OCI-LY1 (cell line): ENCODE data around the gene SLC4A2.
A peak's percentile ranks its signal among the peaks of the same experiment; 100 is the strongest.

Source experiments
- H2AFZ ChIP-seq: fragments of 200-600 bp; sonication (generic), shearing (Covaris generic); 2 replicates; pipeline ENCODE4 v1.6.0; 2014; ENCODE audit warnings: antibody characterized with exemption, mild to moderate bottlenecking, low read length
- H3F3A ChIP-seq: fragments of 200-600 bp; sonication (generic), shearing (Covaris generic); 2 replicates; pipeline ENCODE4 v1.6.0; 2014; ENCODE audit warnings: mild to moderate bottlenecking, antibody characterized with exemption, low read length, moderate library complexity; ENCODE audit not compliant: insufficient read depth
- H3K27ac ChIP-seq: fragments of 200-600 bp; sonication (generic); 2 replicates; pipeline ENCODE4 v1.5.1; 2014; ENCODE audit warnings: low read length, mixed run types, mild to moderate bottlenecking, low read depth; ENCODE audit not compliant: poor library complexity, severe bottlenecking
- H3K27me3 ChIP-seq: fragments of 200-600 bp; sonication (generic); 2 replicates; pipeline ENCODE4 v1.6.0; 2014; ENCODE audit warnings: antibody characterized with exemption, mild to moderate bottlenecking, low read length, moderate library complexity; ENCODE audit not compliant: insufficient read depth
- H3K36me3 ChIP-seq: fragments of 200-600 bp; sonication (generic); 2 replicates; pipeline ENCODE4 v1.6.1; 2014; ENCODE audit warnings: mild to moderate bottlenecking, antibody characterized with exemption, low read length, moderate library complexity, mixed read lengths; ENCODE audit not compliant: insufficient read depth
- H3K4me1 ChIP-seq: fragments of 200-600 bp; sonication (generic); 2 replicates; pipeline ENCODE4 v1.5.1; 2014; ENCODE audit warnings: mild to moderate bottlenecking, low read length, moderate library complexity; ENCODE audit not compliant: insufficient read depth, severe bottlenecking
- H3K4me2 ChIP-seq: fragments of 200-600 bp; sonication (generic), shearing (Covaris generic); 2 replicates; pipeline ENCODE4 v1.6.1; 2014; ENCODE audit warnings: low read length
- H3K4me3 ChIP-seq: fragments of 200-600 bp; sonication (generic); 2 replicates; pipeline ENCODE4 v1.5.1; 2014; ENCODE audit warnings: low read length, low read depth, mild to moderate bottlenecking, mixed read lengths; ENCODE audit not compliant: poor library complexity, severe bottlenecking
- H3K79me2 ChIP-seq: fragments of 200-600 bp; shearing (Covaris generic); 2 replicates; pipeline ENCODE4 v1.6.1; 2016; ENCODE audit warnings: mixed run types, low read length, mixed read lengths; ENCODE audit not compliant: insufficient read depth
- H3K9ac ChIP-seq: fragments of 200-600 bp; sonication (generic), shearing (Covaris generic); 2 replicates; pipeline ENCODE4 v1.6.1; 2014; ENCODE audit warnings: mild to moderate bottlenecking, low read length, mixed read lengths
- H3K9me2 ChIP-seq: fragments of 200-600 bp; sonication (generic), shearing (Covaris generic); 2 replicates; pipeline ENCODE4 v1.6.1; 2014; ENCODE audit warnings: low read depth, mild to moderate bottlenecking, low read length, mixed read lengths
- H3K9me3 ChIP-seq: fragments of 200-600 bp; shearing (Covaris generic); 2 replicates; pipeline ENCODE4 v1.6.1; 2014; ENCODE audit warnings: low read length, mixed read lengths
- H4K20me1 ChIP-seq: fragments of 200-600 bp; sonication (generic), shearing (Covaris generic); 2 replicates; pipeline ENCODE4 v1.6.0; 2016; ENCODE audit warnings: mild to moderate bottlenecking, low read length; ENCODE audit not compliant: insufficient read depth
- CTCF ChIP-seq: fragments of 200-600 bp; sonication (generic), shearing (Covaris generic); IDR thresholded peaks from 2 replicates; pipeline ENCODE4 v1.5.1; 2017; ENCODE audit warnings: mild to moderate bottlenecking, antibody characterized with exemption, low read length, moderate library complexity, mixed read lengths
- EZH2 ChIP-seq: fragments of 200-600 bp; sonication (generic), shearing (Covaris generic); IDR thresholded peaks from 2 replicates; pipeline ENCODE4 v1.8.0; 2017; ENCODE audit warnings: borderline replicate concordance, mixed run types, mild to moderate bottlenecking, antibody characterized with exemption, low read length, moderate library complexity, mixed read lengths

The SLC4A2 gene

GRCh38 chr7:151075662-151075971 lies 16.2 kb downstream of the SLC4A2 start:
- H3K79me2 ChIP-seq: no peaks in the 10 kb centered on the region
- H3K4me1 ChIP-seq: peaks cover 21% of the 10 kb centered on the region
- H3K9me3 ChIP-seq: no peaks in the 10 kb centered on the region
- H3K27me3 ChIP-seq: no peaks in the 10 kb centered on the region
- TF ChIP-seq CTCF (no peak), EZH2 (no peak)
- no peak overlapping the region for H3K27ac ChIP-seq
- no peaks in the 10 kb centered on the region for H4K20me1 ChIP-seq
- H2AFZ ChIP-seq: no peak overlapping the region
- peaks cover 4% of the 10 kb centered on the region; the same call in 1 of the 2 replicates for H3F3A ChIP-seq
- no peak overlapping the region for H3K4me2 ChIP-seq
- H3K4me3 ChIP-seq: no peak overlapping the region
- peaks cover 64% of the 10 kb centered on the region for H3K36me3 ChIP-seq
- H3K9me2 ChIP-seq: no peaks in the 10 kb centered on the region
- H3K9ac ChIP-seq: no peak overlapping the region

GRCh38 chr7:151075978-151076426 lies 16.6 kb downstream of the SLC4A2 start:
- H3K9me3 ChIP-seq: no peaks in the 10 kb centered on the region
- H3F3A ChIP-seq: peaks cover 4% of the 10 kb centered on the region; the same call in 1 of the 2 replicates
- no peak overlapping the region for H3K4me3 ChIP-seq
- no peak overlapping the region for H3K27ac ChIP-seq
- no peak overlapping the region for H3K4me2 ChIP-seq
- H3K9me2 ChIP-seq: no peaks in the 10 kb centered on the region
- H2AFZ ChIP-seq: no peak overlapping the region
- no peaks in the 10 kb centered on the region for H3K27me3 ChIP-seq
- H3K4me1 ChIP-seq: peaks cover 23% of the 10 kb centered on the region
- H4K20me1 ChIP-seq: no peaks in the 10 kb centered on the region
- TF ChIP-seq EZH2: no peak
- TF ChIP-seq CTCF: no peak
- no peak overlapping the region for H3K9ac ChIP-seq
- no peaks in the 10 kb centered on the region for H3K79me2 ChIP-seq
- peaks cover 60% of the 10 kb centered on the region for H3K36me3 ChIP-seq

- no peak overlapping the region for H3K4me2 ChIP-seq
- H2AFZ ChIP-seq: no peak overlapping the region
- peaks cover 4% of the 10 kb centered on the region; the same call in 1 of the 2 replicates for H3F3A ChIP-seq
- no peak overlapping the region for H3K4me3 ChIP-seq
- no peaks in the 10 kb centered on the region for H3K9me3 ChIP-seq
- no peaks in the 10 kb centered on the region for H3K27me3 ChIP-seq
- H3K36me3 ChIP-seq: peaks cover 49% of the 10 kb centered on the region
- H4K20me1 ChIP-seq: no peaks in the 10 kb centered on the region
- no peak overlapping the region for H3K27ac ChIP-seq
- H3K9ac ChIP-seq: no peak overlapping the region
- H3K4me1 ChIP-seq: peaks cover 34% of the 10 kb centered on the region
- no peaks in the 10 kb centered on the region for H3K79me2 ChIP-seq
- no peak for TF ChIP-seq EZH2
- TF ChIP-seq CTCF: peak; percentile 24; the same call in 1 of the 2 replicates
- no peaks in the 10 kb centered on the region for H3K9me2 ChIP-seq
These were observed 17.7 kb downstream of the SLC4A2 start for GRCh38 chr7:151076863-151077704.
